ENCODE results near the gene MKRN2. TPM values are rescaled to one million over a fixed set of nuclear protein-coding genes. Genes with fewer than 3 reads are reported as not detected.

The MKRN2 gene
- total and polyA plus RNA-seq, 2 experiments from 2014 or later = 41.6 to 43.7 TPM

DNA sequence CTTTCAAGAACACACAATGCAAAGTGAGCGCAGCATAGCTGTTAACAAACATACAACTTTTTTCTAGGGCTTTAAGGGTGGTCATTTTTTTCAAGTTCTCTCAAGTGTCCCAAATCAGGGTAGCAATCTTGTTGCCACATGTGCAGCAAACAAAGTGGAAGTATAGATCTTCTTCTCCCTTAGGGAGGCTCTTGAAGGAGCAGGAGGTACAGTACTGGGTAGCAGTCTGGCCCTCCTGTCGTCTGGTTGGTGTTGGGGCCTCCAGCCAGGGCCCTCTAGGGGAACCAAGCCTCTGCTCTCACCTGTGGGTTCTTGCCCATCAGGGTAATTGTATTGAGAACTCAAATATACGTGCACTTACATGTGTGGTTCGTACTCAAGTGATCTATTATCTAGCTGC lies 25.8 kb downstream of the MKRN2 start:
- Histone ChIP-seq H2AFZ (no peak overlapping the region), H3K4me2 (ENCODE audit: unreplicated experiment) (no peak overlapping the region), H3K9ac (no peak overlapping the region), H3K36me3 (ENCODE audit: low read depth) (peaks cover 73% of the 10 kb centered on the region), H3K27me3 (replicated peaks; ENCODE audit: insufficient read depth) (no peaks in the 10 kb centered on the region), H4K20me1 (ENCODE audit: insufficient read depth) (no peaks in the 10 kb centered on the region), H3K4me1 (ENCODE audit: insufficient read depth) (peaks cover 23% of the 10 kb centered on the region), H3F3A (ENCODE audit: insufficient read depth) (peaks cover 51% of the 10 kb centered on the region), H3K4me3 (no peak overlapping the region), H3K9me2 (ENCODE audit: insufficient read depth) (no peaks in the 10 kb centered on the region), H3K79me2 (ENCODE audit: insufficient read depth) (peaks cover 61% of the 10 kb centered on the region), H3K9me3 (ENCODE audit: low read depth) (no peaks in the 10 kb centered on the region), H3K27ac (no peak overlapping the region)
- WGBS, 2 experiments (ENCODE audit: low coverage in 1 of 2, low lambda C conversion rate in 2 of 2, missing lambda C conversion rate in 2 of 2) = 82 to 85% methylated on average over 4 of the region's 4 CpGs
- in situ Hi-C loops (cut with MboI) = no loop called here
- DNase-seq = no peak
- TF ChIP-seq EZH2 (IDR thresholded peaks at IDR 0.05; ENCODE audit: insufficient read depth, poor library complexity, severe bottlenecking) = no peak
- no peak for TF ChIP-seq EZH2phosphoT487 (IDR thresholded peaks at IDR 0.05; ENCODE audit: insufficient read depth, low read depth)

DNA sequence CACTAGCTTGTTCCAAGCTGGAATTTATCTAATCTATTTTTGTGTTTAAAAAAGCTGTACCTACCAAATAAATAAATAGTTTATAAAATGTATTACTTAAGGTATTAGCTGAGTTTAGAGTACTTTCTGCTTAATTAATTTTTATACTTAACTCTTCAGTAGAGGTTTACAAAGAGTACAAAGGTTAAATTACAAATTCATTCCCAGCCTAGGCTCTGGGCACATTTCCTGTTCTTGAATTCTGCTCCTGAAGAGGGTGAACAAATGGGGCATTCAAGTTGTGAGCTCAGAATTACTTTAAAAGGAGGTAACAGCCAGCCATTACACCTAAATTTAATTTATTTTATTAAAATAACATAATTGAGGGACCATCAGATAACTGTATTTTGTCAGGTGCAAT lies 26.4 kb downstream of the MKRN2 start:
- no peak overlapping the region for H3K4me2 ChIP-seq (ENCODE audit: unreplicated experiment)
- no peaks in the 10 kb centered on the region for H3K9me2 ChIP-seq (ENCODE audit: insufficient read depth)
- DNase-seq = no peak
- H4K20me1 ChIP-seq (ENCODE audit: insufficient read depth) = no peaks in the 10 kb centered on the region
- H3K9ac ChIP-seq = no peak overlapping the region
- H3K4me1 ChIP-seq (ENCODE audit: insufficient read depth) = peaks cover 23% of the 10 kb centered on the region
- in situ Hi-C loops (cut with MboI) = no loop called here
- H3K9me3 ChIP-seq (ENCODE audit: low read depth) = no peaks in the 10 kb centered on the region
- peaks cover 57% of the 10 kb centered on the region for H3K79me2 ChIP-seq (ENCODE audit: insufficient read depth)
- H3K27me3 ChIP-seq (replicated peaks; ENCODE audit: insufficient read depth) = no peaks in the 10 kb centered on the region
- H3K36me3 ChIP-seq (ENCODE audit: low read depth) = peaks cover 69% of the 10 kb centered on the region
- H2AFZ ChIP-seq = no peak overlapping the region
- TF ChIP-seq EZH2phosphoT487 (IDR thresholded peaks at IDR 0.05; ENCODE audit: insufficient read depth, low read depth) = no peak
- no peak overlapping the region for H3K27ac ChIP-seq
- no peak overlapping the region for H3K4me3 ChIP-seq
- peaks cover 54% of the 10 kb centered on the region; the same call in 1 of the 2 replicates for H3F3A ChIP-seq (ENCODE audit: insufficient read depth)

DNA sequence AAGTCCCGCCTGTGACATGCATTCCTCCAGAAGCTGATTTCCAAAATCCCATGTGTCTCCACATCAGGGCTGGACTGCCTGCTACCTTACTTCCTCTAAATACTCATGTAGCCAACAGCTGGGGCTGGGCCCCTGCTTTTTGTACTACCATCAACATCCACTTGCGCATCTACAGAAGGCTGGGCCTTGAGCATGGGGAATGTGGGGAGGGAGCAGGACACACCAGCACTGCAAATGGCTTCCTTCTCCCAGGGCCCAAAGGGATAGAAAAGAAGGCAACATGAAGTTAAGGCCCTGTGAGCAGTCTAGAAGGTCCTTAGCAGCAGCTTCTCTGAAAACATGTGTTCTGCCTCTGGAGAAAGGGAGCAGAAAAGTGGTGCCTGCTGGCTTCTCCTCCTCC lies 27.2 kb downstream of the MKRN2 start:
- peaks cover 64% of the 10 kb centered on the region for H3K36me3 ChIP-seq (ENCODE audit: low read depth)
- no peaks in the 10 kb centered on the region for H3K9me2 ChIP-seq (ENCODE audit: insufficient read depth)
- H3K4me1 ChIP-seq (ENCODE audit: insufficient read depth) = peaks cover 22% of the 10 kb centered on the region
- H3K9ac ChIP-seq = no peak overlapping the region
- no peaks in the 10 kb centered on the region for H3K9me3 ChIP-seq (ENCODE audit: low read depth)
- peaks cover 49% of the 10 kb centered on the region for H3K79me2 ChIP-seq (ENCODE audit: insufficient read depth)
- no peak for DNase-seq
- no peak overlapping the region for H3K27ac ChIP-seq
- H3K27me3 ChIP-seq (replicated peaks; ENCODE audit: insufficient read depth) = no peaks in the 10 kb centered on the region
- no peak overlapping the region for H3K4me3 ChIP-seq
- no peak overlapping the region for H2AFZ ChIP-seq
- H3K4me2 ChIP-seq (ENCODE audit: unreplicated experiment) = no peak overlapping the region
- WGBS, 2 experiments (ENCODE audit: low coverage in 1 of 2, low lambda C conversion rate in 2 of 2, missing lambda C conversion rate in 2 of 2) = 100% methylated on average over 2 of the region's 2 CpGs
- no peak for TF ChIP-seq EZH2 (IDR thresholded peaks at IDR 0.05; ENCODE audit: insufficient read depth, poor library complexity, severe bottlenecking)
- no peak for TF ChIP-seq EZH2phosphoT487 (IDR thresholded peaks at IDR 0.05; ENCODE audit: insufficient read depth, low read depth)
- in situ Hi-C loops (cut with MboI) = no loop called here
- no peaks in the 10 kb centered on the region for H4K20me1 ChIP-seq (ENCODE audit: insufficient read depth)
- H3F3A ChIP-seq (ENCODE audit: insufficient read depth) = peaks cover 62% of the 10 kb centered on the region

DNA sequence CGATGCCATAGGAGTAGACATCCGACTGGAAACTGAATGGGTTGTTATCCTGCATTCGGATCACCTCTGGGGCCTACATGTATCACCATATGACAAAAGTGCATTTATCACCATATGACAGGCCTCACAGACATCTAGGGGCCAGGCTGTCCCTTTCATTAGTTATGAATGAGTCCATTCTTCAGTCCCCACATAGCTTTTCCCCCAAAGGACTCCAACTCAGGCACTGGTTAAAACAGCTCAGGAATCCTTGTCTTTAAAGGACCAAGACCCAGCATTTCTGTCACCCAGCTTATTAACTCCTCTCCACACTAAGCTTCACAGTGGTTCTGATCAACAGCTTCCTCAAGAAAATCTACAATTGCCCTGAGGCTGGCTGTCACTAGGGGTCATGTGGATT lies 28.3 kb downstream of the MKRN2 start:
- Histone ChIP-seq H3K27ac (no peak overlapping the region), H3K4me3 (no peak overlapping the region), H3K4me2 (ENCODE audit: unreplicated experiment) (no peak overlapping the region), H3K9me2 (ENCODE audit: insufficient read depth) (no peaks in the 10 kb centered on the region), H3K9ac (no peak overlapping the region), H3K4me1 (ENCODE audit: insufficient read depth) (peaks cover 14% of the 10 kb centered on the region), H3K36me3 (ENCODE audit: low read depth) (peaks cover 57% of the 10 kb centered on the region), H3K27me3 (replicated peaks; ENCODE audit: insufficient read depth) (no peaks in the 10 kb centered on the region), H4K20me1 (ENCODE audit: insufficient read depth) (no peaks in the 10 kb centered on the region), H2AFZ (no peak overlapping the region), H3F3A (ENCODE audit: insufficient read depth) (peaks cover 66% of the 10 kb centered on the region), H3K9me3 (ENCODE audit: low read depth) (no peaks in the 10 kb centered on the region), H3K79me2 (ENCODE audit: insufficient read depth) (peaks cover 42% of the 10 kb centered on the region)
- 73 to 91% methylated on average over 3 of the region's 3 CpGs for WGBS, 2 experiments (ENCODE audit: low coverage in 1 of 2, low lambda C conversion rate in 2 of 2, missing lambda C conversion rate in 2 of 2)
- in situ Hi-C loops (cut with MboI) = no loop called here
- TF ChIP-seq EZH2 (IDR thresholded peaks at IDR 0.05; ENCODE audit: insufficient read depth, poor library complexity, severe bottlenecking) = no peak
- DNase-seq = no peak

DNA sequence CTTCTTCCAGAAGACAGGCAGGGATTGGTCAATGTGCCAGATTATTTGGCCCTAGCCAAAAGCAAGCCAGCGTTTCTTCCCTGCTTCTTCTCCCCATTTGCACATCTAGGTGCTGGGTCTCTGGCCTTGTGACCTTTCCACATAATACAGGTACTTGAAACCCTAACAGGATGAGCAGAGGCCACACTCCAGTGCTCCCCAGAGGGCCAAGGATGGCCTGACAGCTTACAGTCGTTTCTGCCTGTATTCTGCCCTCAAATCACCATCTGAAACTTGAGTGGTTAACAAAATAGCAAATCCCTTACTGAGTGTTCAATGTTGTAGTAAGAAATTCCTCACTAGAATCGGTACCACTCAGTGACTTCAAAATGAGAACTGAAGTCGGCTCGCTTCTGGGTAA lies 29.1 kb downstream of the MKRN2 start:
- Histone ChIP-seq H3K4me1 (ENCODE audit: insufficient read depth) (peaks cover 14% of the 10 kb centered on the region), H3K36me3 (ENCODE audit: low read depth) (peaks cover 57% of the 10 kb centered on the region), H3K27me3 (replicated peaks; ENCODE audit: insufficient read depth) (no peaks in the 10 kb centered on the region), H3K4me2 (ENCODE audit: unreplicated experiment) (no peak overlapping the region), H3K9ac (no peak overlapping the region), H2AFZ (no peak overlapping the region), H4K20me1 (ENCODE audit: insufficient read depth) (no peaks in the 10 kb centered on the region), H3K9me2 (ENCODE audit: insufficient read depth) (no peaks in the 10 kb centered on the region), H3K4me3 (no peak overlapping the region), H3K79me2 (ENCODE audit: insufficient read depth) (peaks cover 39% of the 10 kb centered on the region), H3F3A (ENCODE audit: insufficient read depth) (peaks cover 67% of the 10 kb centered on the region), H3K9me3 (ENCODE audit: low read depth) (no peaks in the 10 kb centered on the region), H3K27ac (no peak overlapping the region)
- WGBS, 2 experiments (ENCODE audit: low coverage in 1 of 2, low lambda C conversion rate in 2 of 2, missing lambda C conversion rate in 2 of 2) = 66 to 77% methylated on average over 5 of the region's 5 CpGs
- in situ Hi-C loops (cut with MboI) = no loop called here
- TF ChIP-seq EZH2phosphoT487 (IDR thresholded peaks at IDR 0.05; ENCODE audit: insufficient read depth, low read depth) (no peak), EZH2 (IDR thresholded peaks at IDR 0.05; ENCODE audit: insufficient read depth, poor library complexity, severe bottlenecking) (no peak)
- DNase-seq = no peak
